Smooth muscle cell (in vitro differentiated cells): ENCODE measurements around the gene CLIC3. TPM values are rescaled to one million over a fixed set of nuclear protein-coding genes. Genes with fewer than 3 reads are reported as not detected.
A peak's percentile ranks its signal among the peaks of the same experiment; 100 is the strongest.

ENCODE experiments used
- DNase-seq: peaks from one replicate; lab custom pipeline; 2025; ENCODE audit not compliant: unreplicated experiment; lab: John Stamatoyannopoulos, UW
- H2AFZ ChIP-seq: fragments of 200-600 bp; sonication (generic); 2 replicates; pipeline ENCODE4 v1.6.0; 2016; ENCODE audit warnings: antibody characterized with exemption, low read depth, mild to moderate bottlenecking
- H3F3A ChIP-seq: fragments of 200-600 bp; sonication (generic); 2 replicates; pipeline ENCODE4 v1.6.0; 2017; ENCODE audit warnings: antibody characterized with exemption, low read depth
- H3K27ac ChIP-seq: fragments of 200-600 bp; sonication (generic); 2 replicates; pipeline ENCODE4 v1.5.1; 2016; ENCODE audit warnings: low read depth, mild to moderate bottlenecking
- H3K27me3 ChIP-seq: fragments of 200-600 bp; sonication (generic); 2 replicates; pipeline ENCODE4 v1.6.1; 2016; ENCODE audit warnings: low read depth, mild to moderate bottlenecking
- H3K36me3 ChIP-seq: fragments of 200-600 bp; sonication (generic); 2 replicates; pipeline ENCODE4 v1.5.1; 2016; ENCODE audit warnings: low read depth
- H3K4me1 ChIP-seq: fragments of 200-600 bp; sonication (generic); 2 replicates; pipeline ENCODE4 v1.5.1; 2016; ENCODE audit warnings: low read depth
- H3K4me2 ChIP-seq: fragments of 200-600 bp; sonication (generic); 2 replicates; pipeline ENCODE4 v1.6.0; 2016; ENCODE audit warnings: mild to moderate bottlenecking
- H3K4me3 ChIP-seq: fragments of 200-600 bp; sonication (generic); 2 replicates; pipeline ENCODE4 v1.5.1; 2016; ENCODE audit warnings: mild to moderate bottlenecking
- H3K79me2 ChIP-seq: fragments of 200-600 bp; sonication (generic); 2 replicates; pipeline ENCODE4 v1.6.0; 2016; ENCODE audit warnings: low read depth, mild to moderate bottlenecking
- H3K9ac ChIP-seq: fragments of 200-600 bp; sonication (generic); 2 replicates; pipeline ENCODE4 v1.6.0; 2016; ENCODE audit warnings: low read depth
- H3K9me3 ChIP-seq: fragments of 200-600 bp; sonication (generic); replicated peaks from 2 replicates; pipeline ENCODE4 v1.5.1; 2016; ENCODE audit warnings: low read depth
- H4K20me1 ChIP-seq: fragments of 200-600 bp; sonication (generic); 2 replicates; pipeline ENCODE4 v1.6.0; 2016; ENCODE audit warnings: low read depth
- CTCF ChIP-seq: fragments of 200-600 bp; sonication (generic); IDR thresholded peaks from 2 replicates; pipeline ENCODE4 v1.5.1; 2017; ENCODE audit warnings: borderline replicate concordance, mild to moderate bottlenecking, antibody characterized with exemption; ENCODE audit not compliant: insufficient read depth, poor library complexity, severe bottlenecking
- WGBS: methylation state at CpG from one replicate; pipeline ENCODE4 v1.1.7; 2016; ENCODE audit warnings: low lambda C conversion rate; 5-methylcytosine and 5-hydroxymethylcytosine counted together
- polyA plus RNA-seq: library from polyadenylated mRNA; unstranded; fragments of >200 nt; fragmentation: Nextera tagmentation; extraction: Ambion mirVana; gene quantifications from 2 replicates; pipeline ENCODE4 v1.2.1, GENCODE V29; 2016
- total RNA-seq: library from RNA; depleted of rRNA; stranded (reverse); fragments of >200 nt; gene quantifications from 2 replicates; pipeline ENCODE4 v1.2.3, GENCODE V29; 2014

CLIC3 gene
- total and polyA plus RNA-seq, 2 experiments from 2014 or later = 36.8 to 43.9 TPM

- no peaks in the 10 kb centered on the region for H3F3A ChIP-seq
- H3K27ac ChIP-seq = no peak overlapping the region
- no peak overlapping the region for H2AFZ ChIP-seq
- peak overlapping the region; percentile 47 for H3K4me3 ChIP-seq
- no peak for TF ChIP-seq CTCF
- no peak overlapping the region for H3K9ac ChIP-seq
- no peaks in the 10 kb centered on the region for H3K36me3 ChIP-seq
- H3K9me3 ChIP-seq = no peaks in the 10 kb centered on the region
- peak; percentile 79 for DNase-seq
- peaks cover 6% of the 10 kb centered on the region for H3K4me1 ChIP-seq
- H4K20me1 ChIP-seq = no peaks in the 10 kb centered on the region
- H3K79me2 ChIP-seq = no peaks in the 10 kb centered on the region
- 11% methylated on average over 42 of the region's 63 CpGs for WGBS
- no peaks in the 10 kb centered on the region for H3K27me3 ChIP-seq
- H3K4me2 ChIP-seq = peak overlapping the region; percentile 85
Measured at GRCh38 chr9:136949817-136950655, 46.3 kb downstream of the CLIC3 start.

GRCh38 chr9:136949239-136949816 is 47.0 kb downstream of the CLIC3 start:
- Histone ChIP-seq H4K20me1 (no peaks in the 10 kb centered on the region), H3F3A (no peaks in the 10 kb centered on the region), H3K79me2 (no peaks in the 10 kb centered on the region), H2AFZ (no peak overlapping the region), H3K9ac (no peak overlapping the region), H3K4me1 (peaks cover 6% of the 10 kb centered on the region), H3K27me3 (no peaks in the 10 kb centered on the region), H3K36me3 (no peaks in the 10 kb centered on the region), H3K9me3 (no peaks in the 10 kb centered on the region), H3K4me3 (peak overlapping the region; percentile 47), H3K27ac (no peak overlapping the region), H3K4me2 (peak overlapping the region; percentile 85)
- no peak for DNase-seq
- WGBS = 38% methylated on average over 16 of the region's 22 CpGs
- TF ChIP-seq CTCF = no peak

- Histone ChIP-seq H4K20me1 (peaks cover 8% of the 10 kb centered on the region), H3K4me1 (peaks cover 6% of the 10 kb centered on the region), H3F3A (no peaks in the 10 kb centered on the region), H3K9me3 (no peaks in the 10 kb centered on the region), H3K9ac (no peak overlapping the region), H3K79me2 (peaks cover 11% of the 10 kb centered on the region), H3K27ac (no peak overlapping the region), H3K4me3 (no peak overlapping the region), H3K36me3 (no peaks in the 10 kb centered on the region), H2AFZ (no peak overlapping the region), H3K4me2 (no peak overlapping the region), H3K27me3 (no peaks in the 10 kb centered on the region)
- peak; percentile 27 for TF ChIP-seq CTCF
- WGBS = 63% methylated on average over 14 of the region's 15 CpGs
- no peak for DNase-seq
Measured at GRCh38 chr9:136947955-136948510, 48.3 kb downstream of the CLIC3 start.
